ENCODE results near the gene LHX4.

The LHX4 gene

DNA sequence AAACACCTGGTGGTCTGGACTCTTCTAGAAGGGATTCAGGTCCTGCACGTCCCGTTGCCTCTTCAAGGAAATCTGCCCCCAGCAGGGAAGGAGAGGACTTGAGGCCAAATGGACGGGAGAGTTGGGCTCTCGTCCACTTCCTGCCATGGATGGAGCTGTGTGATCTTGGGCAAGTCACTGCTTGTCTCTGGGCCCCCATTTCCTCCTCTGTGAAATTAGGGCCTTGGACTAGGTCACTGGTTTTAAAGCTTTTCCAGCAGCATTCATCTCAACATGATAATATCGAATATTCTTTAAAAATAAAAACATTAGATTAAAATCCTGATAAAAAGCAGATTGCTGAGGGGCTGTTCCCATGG is 26.9 kb downstream of the LHX4 start:
- Histone ChIP-seq H3K9ac (ENCODE audit: low read length) (no peak overlapping the region), H3K4me1 (ENCODE audit: insufficient read depth, low read length, severe bottlenecking) (no peaks in the 10 kb centered on the region), H3K4me3 (ENCODE audit: low read depth, low read length, poor library complexity, severe bottlenecking) (no peak overlapping the region), H3K9me2 (ENCODE audit: low read depth, low read length) (no peaks in the 10 kb centered on the region), H3K79me2 (ENCODE audit: insufficient read depth, low read length) (no peaks in the 10 kb centered on the region), H3K27ac (ENCODE audit: low read depth, low read length, poor library complexity, severe bottlenecking) (no peak overlapping the region), H3F3A (ENCODE audit: insufficient read depth, low read length) (no peaks in the 10 kb centered on the region), H3K9me3 (ENCODE audit: low read length) (no peaks in the 10 kb centered on the region), H2AFZ (ENCODE audit: low read length) (no peak overlapping the region), H4K20me1 (ENCODE audit: insufficient read depth, low read length) (no peaks in the 10 kb centered on the region), H3K4me2 (ENCODE audit: low read length) (no peak overlapping the region), H3K27me3 (ENCODE audit: insufficient read depth, low read length) (peaks cover 16% of the 10 kb centered on the region; the same call in 1 of the 2 replicates), H3K36me3 (ENCODE audit: insufficient read depth, low read length) (no peaks in the 10 kb centered on the region)
- no peak for TF ChIP-seq EZH2 (IDR thresholded peaks at IDR 0.05; ENCODE audit: borderline replicate concordance, low read length)
- TF ChIP-seq, protein P1, sequence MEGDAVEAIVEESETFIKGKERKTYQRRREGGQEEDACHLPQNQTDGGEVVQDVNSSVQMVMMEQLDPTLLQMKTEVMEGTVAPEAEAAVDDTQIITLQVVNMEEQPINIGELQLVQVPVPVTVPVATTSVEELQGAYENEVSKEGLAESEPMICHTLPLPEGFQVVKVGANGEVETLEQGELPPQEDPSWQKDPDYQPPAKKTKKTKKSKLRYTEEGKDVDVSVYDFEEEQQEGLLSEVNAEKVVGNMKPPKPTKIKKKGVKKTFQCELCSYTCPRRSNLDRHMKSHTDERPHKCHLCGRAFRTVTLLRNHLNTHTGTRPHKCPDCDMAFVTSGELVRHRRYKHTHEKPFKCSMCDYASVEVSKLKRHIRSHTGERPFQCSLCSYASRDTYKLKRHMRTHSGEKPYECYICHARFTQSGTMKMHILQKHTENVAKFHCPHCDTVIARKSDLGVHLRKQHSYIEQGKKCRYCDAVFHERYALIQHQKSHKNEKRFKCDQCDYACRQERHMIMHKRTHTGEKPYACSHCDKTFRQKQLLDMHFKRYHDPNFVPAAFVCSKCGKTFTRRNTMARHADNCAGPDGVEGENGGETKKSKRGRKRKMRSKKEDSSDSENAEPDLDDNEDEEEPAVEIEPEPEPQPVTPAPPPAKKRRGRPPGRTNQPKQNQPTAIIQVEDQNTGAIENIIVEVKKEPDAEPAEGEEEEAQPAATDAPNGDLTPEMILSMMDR (IDR thresholded peaks at IDR 0.05; ENCODE audit: low read length): no peak

DNA sequence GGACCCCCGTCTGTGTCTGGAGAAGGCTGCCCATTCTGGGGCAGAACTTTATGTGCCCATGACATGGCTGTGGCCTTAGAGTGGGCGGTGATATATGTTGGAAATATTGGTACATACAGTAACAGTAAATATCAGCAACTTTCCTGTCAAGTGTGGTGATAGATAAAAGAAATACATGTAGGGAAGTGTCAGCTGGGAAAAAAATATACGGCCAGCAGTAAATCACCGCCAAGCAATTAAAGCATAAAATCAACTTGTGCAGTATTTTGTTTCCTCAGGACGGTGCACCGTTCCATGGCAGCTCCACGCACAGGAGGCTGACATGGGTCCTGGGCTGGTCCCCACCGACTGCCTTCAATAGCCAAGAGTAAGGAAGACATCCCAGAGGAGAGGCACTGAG is 27.4 kb downstream of the LHX4 start:
- no peak overlapping the region for H3K27ac ChIP-seq (ENCODE audit: low read depth, low read length, poor library complexity, severe bottlenecking)
- no peaks in the 10 kb centered on the region for H3K79me2 ChIP-seq (ENCODE audit: insufficient read depth, low read length)
- H2AFZ ChIP-seq (ENCODE audit: low read length): no peak overlapping the region
- H3K4me3 ChIP-seq (ENCODE audit: low read depth, low read length, poor library complexity, severe bottlenecking): no peak overlapping the region
- H3K4me2 ChIP-seq (ENCODE audit: low read length): no peak overlapping the region
- H3K4me1 ChIP-seq (ENCODE audit: insufficient read depth, low read length, severe bottlenecking): no peaks in the 10 kb centered on the region
- H3K36me3 ChIP-seq (ENCODE audit: insufficient read depth, low read length): no peaks in the 10 kb centered on the region
- H3F3A ChIP-seq (ENCODE audit: insufficient read depth, low read length): no peaks in the 10 kb centered on the region
- H3K9me2 ChIP-seq (ENCODE audit: low read depth, low read length): no peaks in the 10 kb centered on the region
- H4K20me1 ChIP-seq (ENCODE audit: insufficient read depth, low read length): no peaks in the 10 kb centered on the region
- no peaks in the 10 kb centered on the region for H3K9me3 ChIP-seq (ENCODE audit: low read length)
- peaks cover 16% of the 10 kb centered on the region; the same call in 1 of the 2 replicates for H3K27me3 ChIP-seq (ENCODE audit: insufficient read depth, low read length)
- no peak overlapping the region for H3K9ac ChIP-seq (ENCODE audit: low read length)
- no peak for TF ChIP-seq EZH2 (IDR thresholded peaks at IDR 0.05; ENCODE audit: borderline replicate concordance, low read length)

DNA sequence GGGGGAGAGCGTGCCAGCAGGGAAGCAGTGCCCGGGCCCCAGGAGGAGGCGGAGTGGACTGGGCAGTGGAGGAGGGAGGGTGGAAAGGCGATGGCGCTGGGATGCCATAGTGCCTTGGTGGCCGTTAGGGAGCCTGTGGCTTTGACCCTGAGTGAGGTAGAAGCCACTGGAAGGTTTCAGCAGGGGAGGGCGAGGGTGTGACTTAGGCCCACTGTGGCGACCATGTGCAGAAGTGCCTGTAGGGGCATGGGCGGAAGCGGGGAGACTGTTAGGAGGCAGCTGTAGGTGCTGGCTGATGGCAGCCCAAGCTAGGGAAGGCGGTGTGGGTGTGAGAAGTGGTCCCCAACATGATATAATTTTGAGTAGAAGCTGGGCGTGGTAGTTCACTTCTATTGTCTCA is 28.2 kb downstream of the LHX4 start:
- H3K27ac ChIP-seq (ENCODE audit: low read depth, low read length, poor library complexity, severe bottlenecking): no peak overlapping the region
- no peaks in the 10 kb centered on the region for H3K4me1 ChIP-seq (ENCODE audit: insufficient read depth, low read length, severe bottlenecking)
- no peaks in the 10 kb centered on the region for H3K79me2 ChIP-seq (ENCODE audit: insufficient read depth, low read length)
- no peaks in the 10 kb centered on the region for H3K9me2 ChIP-seq (ENCODE audit: low read depth, low read length)
- H3K27me3 ChIP-seq (ENCODE audit: insufficient read depth, low read length): peaks cover 16% of the 10 kb centered on the region; the same call in 1 of the 2 replicates
- no peak overlapping the region for H3K9ac ChIP-seq (ENCODE audit: low read length)
- H3F3A ChIP-seq (ENCODE audit: insufficient read depth, low read length): no peaks in the 10 kb centered on the region
- no peak for TF ChIP-seq EZH2 (IDR thresholded peaks at IDR 0.05; ENCODE audit: borderline replicate concordance, low read length)
- TF ChIP-seq, protein P1 (IDR thresholded peaks at IDR 0.05; ENCODE audit: low read length): no peak
- H3K36me3 ChIP-seq (ENCODE audit: insufficient read depth, low read length): no peaks in the 10 kb centered on the region
- no peaks in the 10 kb centered on the region for H3K9me3 ChIP-seq (ENCODE audit: low read length)
- H2AFZ ChIP-seq (ENCODE audit: low read length): no peak overlapping the region
- H3K4me3 ChIP-seq (ENCODE audit: low read depth, low read length, poor library complexity, severe bottlenecking): no peak overlapping the region
- H4K20me1 ChIP-seq (ENCODE audit: insufficient read depth, low read length): no peaks in the 10 kb centered on the region
- no peak overlapping the region for H3K4me2 ChIP-seq (ENCODE audit: low read length)

DNA sequence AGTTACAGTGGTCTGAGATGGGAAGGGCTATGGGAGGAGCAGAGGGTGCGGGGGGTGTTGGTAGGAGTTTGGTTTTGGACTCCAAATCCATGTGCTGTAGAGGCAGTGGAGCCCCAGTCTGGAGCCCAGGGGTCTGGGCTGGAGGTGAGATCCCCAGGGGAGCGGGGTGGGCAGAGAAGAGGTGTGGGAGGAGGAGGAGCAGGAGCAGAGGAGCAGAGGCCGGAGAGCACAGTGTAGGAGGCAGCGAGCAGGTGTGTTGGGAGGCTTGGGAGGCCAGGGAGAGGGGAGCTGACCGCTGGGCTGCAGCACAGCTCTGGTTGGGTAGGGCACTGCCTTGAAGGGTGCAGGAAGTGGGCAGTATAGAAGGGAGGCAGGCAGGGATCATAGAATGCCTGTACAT is 28.9 kb downstream of the LHX4 start:
- H3K27ac ChIP-seq (ENCODE audit: low read depth, low read length, poor library complexity, severe bottlenecking): no peak overlapping the region
- H3K4me3 ChIP-seq (ENCODE audit: low read depth, low read length, poor library complexity, severe bottlenecking): no peak overlapping the region
- no peaks in the 10 kb centered on the region for H3K9me2 ChIP-seq (ENCODE audit: low read depth, low read length)
- peaks cover 16% of the 10 kb centered on the region; the same call in 1 of the 2 replicates for H3K27me3 ChIP-seq (ENCODE audit: insufficient read depth, low read length)
- H2AFZ ChIP-seq (ENCODE audit: low read length): no peak overlapping the region
- no peak for TF ChIP-seq EZH2 (IDR thresholded peaks at IDR 0.05; ENCODE audit: borderline replicate concordance, low read length)
- no peaks in the 10 kb centered on the region for H3K79me2 ChIP-seq (ENCODE audit: insufficient read depth, low read length)
- H3F3A ChIP-seq (ENCODE audit: insufficient read depth, low read length): no peaks in the 10 kb centered on the region
- H3K4me1 ChIP-seq (ENCODE audit: insufficient read depth, low read length, severe bottlenecking): no peaks in the 10 kb centered on the region
- no peaks in the 10 kb centered on the region for H3K9me3 ChIP-seq (ENCODE audit: low read length)
- H4K20me1 ChIP-seq (ENCODE audit: insufficient read depth, low read length): no peaks in the 10 kb centered on the region
- no peak overlapping the region for H3K4me2 ChIP-seq (ENCODE audit: low read length)
- H3K36me3 ChIP-seq (ENCODE audit: insufficient read depth, low read length): no peaks in the 10 kb centered on the region
- H3K9ac ChIP-seq (ENCODE audit: low read length): no peak overlapping the region
